WERI-Rb-1 (cell line): ENCODE data around the gene EIF3B.
A peak's percentile ranks its signal among the peaks of the same experiment; 100 is the strongest.
"Not testable (repeated sequence)": the region's sequence is repeated elsewhere in the genome, so short reads cannot be mapped to it uniquely, and the experiment has no call there.

Experiments used
- DNase-seq: peaks from one replicate; pipeline ENCODE4 v3.0.0-alpha.2; 2020
- H3K27ac ChIP-seq: fragments of 250-450 bp; sonication (Bioruptor Pico); 2 replicates; pipeline ENCODE4 v1.5.1; 2020; ENCODE audit warnings: mild to moderate bottlenecking, moderate library complexity
- H3K27me3 ChIP-seq: fragments of 250-450 bp; sonication (Bioruptor Pico); 2 replicates; pipeline ENCODE4 v1.5.1; 2021; ENCODE audit warnings: mild to moderate bottlenecking, low read depth, moderate library complexity; ENCODE audit not compliant: insufficient read depth, severe bottlenecking
- H3K36me3 ChIP-seq: fragments of 250-450 bp; sonication (Bioruptor Pico); 2 replicates; pipeline ENCODE4 v1.5.1; 2020; ENCODE audit warnings: mild to moderate bottlenecking, moderate library complexity
- H3K4me3 ChIP-seq: 2 replicates; pipeline ENCODE4 v1.5.1; 2011; ENCODE audit warnings: low read depth, mild to moderate bottlenecking, control low read depth, low read length
- H3K9me3 ChIP-seq: fragments of 250-450 bp; sonication (Bioruptor Pico); 2 replicates; pipeline ENCODE4 v1.5.1; 2021; ENCODE audit warnings: mild to moderate bottlenecking, moderate library complexity; ENCODE audit not compliant: severe bottlenecking
- CTCF ChIP-seq: IDR thresholded peaks from 2 replicates; pipeline ENCODE4 v1.5.1; 2011; ENCODE audit warnings: low read depth, mild to moderate bottlenecking, control low read depth, inconsistent platforms, low read length

EIF3B gene

GRCh38 chr7:2317556-2318293 lies 36.9 kb upstream of the EIF3B start:
- no peak for TF ChIP-seq CTCF
- H3K4me3 ChIP-seq, result no peak overlapping the region
- no peak for DNase-seq
- no peaks in the 10 kb centered on the region for H3K36me3 ChIP-seq
- no peak overlapping the region for H3K27ac ChIP-seq
- H3K27me3 ChIP-seq, result no peaks in the 10 kb centered on the region
- no peaks in the 10 kb centered on the region for H3K9me3 ChIP-seq

- no peak overlapping the region for H3K27ac ChIP-seq
- H3K27me3 ChIP-seq, result no peaks in the 10 kb centered on the region
- peak; percentile 59 for DNase-seq
- peak; percentile 46 for TF ChIP-seq CTCF
- H3K4me3 ChIP-seq, result peak overlapping the region; percentile 1; the same call in 1 of the 2 replicates
- H3K36me3 ChIP-seq, result no peaks in the 10 kb centered on the region
- no peaks in the 10 kb centered on the region for H3K9me3 ChIP-seq
Measured at GRCh38 chr7:2321020-2321419, 33.6 kb upstream of the EIF3B start.

GRCh38 chr7:2325162-2325561 lies 29.5 kb upstream of the EIF3B start:
- TF ChIP-seq CTCF, result no peak
- Histone ChIP-seq H3K9me3 (no peaks in the 10 kb centered on the region), H3K27ac (no peak overlapping the region), H3K36me3 (no peaks in the 10 kb centered on the region), H3K4me3 (no peak overlapping the region), H3K27me3 (no peaks in the 10 kb centered on the region)
- no peak for DNase-seq

- Histone ChIP-seq H3K4me3 (no peak overlapping the region), H3K27me3 (no peaks in the 10 kb centered on the region), H3K9me3 (no peaks in the 10 kb centered on the region), H3K27ac (no peak overlapping the region), H3K36me3 (no peaks in the 10 kb centered on the region)
- TF ChIP-seq CTCF, result no peak
- no peak for DNase-seq
Measured at GRCh38 chr7:2326951-2327350, 27.7 kb upstream of the EIF3B start.

- Histone ChIP-seq H3K4me3 (no peak overlapping the region), H3K9me3 (no peaks in the 10 kb centered on the region), H3K27me3 (no peaks in the 10 kb centered on the region), H3K27ac (no peak overlapping the region), H3K36me3 (peaks cover 2% of the 10 kb centered on the region; the same call in 1 of the 2 replicates)
- no peak for DNase-seq
- no peak for TF ChIP-seq CTCF
Measured at GRCh38 chr7:2330493-2330892, 24.1 kb upstream of the EIF3B start.

GRCh38 chr7:2331707-2332106 lies 22.9 kb upstream of the EIF3B start:
- H3K27me3 ChIP-seq, result no peaks in the 10 kb centered on the region
- no peak overlapping the region for H3K4me3 ChIP-seq
- no peak for DNase-seq
- H3K27ac ChIP-seq, result no peak overlapping the region
- TF ChIP-seq CTCF, result no peak
- H3K36me3 ChIP-seq, result peaks cover 7% of the 10 kb centered on the region
- H3K9me3 ChIP-seq, result no peaks in the 10 kb centered on the region

GRCh38 chr7:2332606-2333231 lies 21.9 kb upstream of the EIF3B start:
- not testable (repeated sequence) for H3K27me3 ChIP-seq, H3K4me3 ChIP-seq, H3K9me3 ChIP-seq, DNase-seq, H3K36me3 ChIP-seq, H3K27ac ChIP-seq
